ENCODE results near the gene GMPR. TPM values are rescaled to one million over a fixed set of nuclear protein-coding genes. Genes with fewer than 3 reads are reported as not detected.

The GMPR gene
- total and polyA plus RNA-seq, 10 of the 15 experiments (the other 5 are each of a cell fraction or from before 2014, with no cell fraction given): 0.15 to 1.8 (median 0.49) TPM; not detected in 1

- TF ChIP-seq E2F8 (IDR thresholded peaks at IDR 0.05; ENCODE audit: low read depth, partially characterized antibody) (no peak), HSF1 (IDR thresholded peaks at IDR 0.05; ENCODE audit: low read depth, low read length) (no peak), ZNF24 (IDR thresholded peaks at IDR 0.05) (no peak), ZBED1 (IDR thresholded peaks at IDR 0.05; ENCODE audit: borderline replicate concordance) (no peak), HDAC6 (IDR thresholded peaks at IDR 0.05; ENCODE audit: unreplicated experiment) (no peak)
These were observed 105.2 kb downstream of the GMPR start (continued) for GRCh38 chr6:16343593-16343992.

GRCh38 chr6:16344756-16345155, 106.4 kb downstream of the GMPR start:
- ATAC-seq (no peak), DNase-seq (ENCODE audit: low read depth, low spot score) (no peak), FAIRE-seq (no peak)
- Histone ChIP-seq H3K4me2 (ENCODE audit: control insufficient read depth, insufficient read depth) (no peak overlapping the region), H3K9ac (ENCODE audit: control insufficient read depth, insufficient read depth, low read length) (no peak overlapping the region), H4K20me1 (ENCODE audit: control insufficient read depth, insufficient read depth) (no peaks in the 10 kb centered on the region), H3K9me3 (replicated peaks; ENCODE audit: control insufficient read depth, insufficient read depth, low read length) (no peaks in the 10 kb centered on the region), H2AFZ (ENCODE audit: control insufficient read depth, low read depth, low read length) (no peak overlapping the region), H3K4me1 (ENCODE audit: control insufficient read depth, insufficient read depth, low read length) (no peaks in the 10 kb centered on the region), H3K36me3 (ENCODE audit: control insufficient read depth in 2 of 2, insufficient read depth in 2 of 2, low read length in 1 of 2) (peaks cover 4 to 11% of the 10 kb centered on the region in 2 experiments; a peak in 3 of 4 replicates), H3K27me3 (replicated peaks in 1 of 2; ENCODE audit: control insufficient read depth in 2 of 2, insufficient read depth in 2 of 2, low read length in 1 of 2) (no peaks in the 10 kb centered on the region), H3K27ac (ENCODE audit: control insufficient read depth, insufficient read depth) (no peak overlapping the region), H3K4me3 (no peak overlapping the region), H3K79me2 (ENCODE audit: control insufficient read depth, insufficient read depth, low read length) (no peaks in the 10 kb centered on the region)
- BruUV-seq (replicated peaks): no TSS peak
- TF ChIP-seq CREM (IDR thresholded peaks at IDR 0.05; ENCODE audit: low read depth) (no peak), POLR2A (IDR thresholded peaks at IDR 0.05; ENCODE audit: low read depth, low read length) (no peak), SP1 (IDR thresholded peaks at IDR 0.05; ENCODE audit: low read depth, low read length) (no peak), ZNF24 (IDR thresholded peaks at IDR 0.05) (no peak), RB1 (IDR thresholded peaks at IDR 0.05; ENCODE audit: borderline replicate concordance) (no peak)
- TF ChIP-seq, protein P1, sequence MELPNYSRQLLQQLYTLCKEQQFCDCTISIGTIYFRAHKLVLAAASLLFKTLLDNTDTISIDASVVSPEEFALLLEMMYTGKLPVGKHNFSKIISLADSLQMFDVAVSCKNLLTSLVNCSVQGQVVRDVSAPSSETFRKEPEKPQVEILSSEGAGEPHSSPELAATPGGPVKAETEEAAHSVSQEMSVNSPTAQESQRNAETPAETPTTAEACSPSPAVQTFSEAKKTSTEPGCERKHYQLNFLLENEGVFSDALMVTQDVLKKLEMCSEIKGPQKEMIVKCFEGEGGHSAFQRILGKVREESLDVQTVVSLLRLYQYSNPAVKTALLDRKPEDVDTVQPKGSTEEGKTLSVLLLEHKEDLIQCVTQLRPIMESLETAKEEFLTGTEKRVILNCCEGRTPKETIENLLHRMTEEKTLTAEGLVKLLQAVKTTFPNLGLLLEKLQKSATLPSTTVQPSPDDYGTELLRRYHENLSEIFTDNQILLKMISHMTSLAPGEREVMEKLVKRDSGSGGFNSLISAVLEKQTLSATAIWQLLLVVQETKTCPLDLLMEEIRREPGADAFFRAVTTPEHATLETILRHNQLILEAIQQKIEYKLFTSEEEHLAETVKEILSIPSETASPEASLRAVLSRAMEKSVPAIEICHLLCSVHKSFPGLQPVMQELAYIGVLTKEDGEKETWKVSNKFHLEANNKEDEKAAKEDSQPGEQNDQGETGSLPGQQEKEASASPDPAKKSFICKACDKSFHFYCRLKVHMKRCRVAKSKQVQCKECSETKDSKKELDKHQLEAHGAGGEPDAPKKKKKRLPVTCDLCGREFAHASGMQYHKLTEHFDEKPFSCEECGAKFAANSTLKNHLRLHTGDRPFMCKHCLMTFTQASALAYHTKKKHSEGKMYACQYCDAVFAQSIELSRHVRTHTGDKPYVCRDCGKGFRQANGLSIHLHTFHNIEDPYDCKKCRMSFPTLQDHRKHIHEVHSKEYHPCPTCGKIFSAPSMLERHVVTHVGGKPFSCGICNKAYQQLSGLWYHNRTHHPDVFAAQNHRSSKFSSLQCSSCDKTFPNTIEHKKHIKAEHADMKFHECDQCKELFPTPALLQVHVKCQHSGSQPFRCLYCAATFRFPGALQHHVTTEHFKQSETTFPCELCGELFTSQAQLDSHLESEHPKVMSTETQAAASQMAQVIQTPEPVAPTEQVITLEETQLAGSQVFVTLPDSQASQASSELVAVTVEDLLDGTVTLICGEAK (IDR thresholded peaks at IDR 0.05; ENCODE audit: borderline replicate concordance): no peak
- WGBS (ENCODE audit: insufficient coverage, insufficient replicate concordance, low lambda C conversion rate, missing lambda C conversion rate): 69% methylated on average over 6 of the region's 6 CpGs
- ChIA-PET POLR2A (no interaction called here), SMC1A (ENCODE audit: uncharacterized antibody, unreplicated experiment) (no interaction called here), RAD21 (ENCODE audit: unreplicated experiment) (no interaction called here), CTCF (no interaction called here)
- intact Hi-C loops (cut with micrococcal nuclease; ENCODE audit: unreplicated experiment) (no loop called here), in situ Hi-C loops (cut with MboI) (no loop called here)
